AG10803 (cell line): ENCODE data around the gene LRRN2.

ENCODE experiments used
- DNase-seq: peaks from one replicate; pipeline ENCODE4 v3.0.0; 2010; ENCODE audit warnings: low read depth
- H3K4me3 ChIP-seq: 2 replicates; pipeline ENCODE4 v1.5.1; 2011; ENCODE audit warnings: mild to moderate bottlenecking, low read length, control low read depth
- TF ChIP-seq, protein P1 (sequence below): conservative IDR thresholded peaks from 2 replicates; pipeline ENCODE4 v1.5.1; 2011; ENCODE audit warnings: mild to moderate bottlenecking, low read length, control low read depth, inconsistent platforms

LRRN2 gene

DNA sequence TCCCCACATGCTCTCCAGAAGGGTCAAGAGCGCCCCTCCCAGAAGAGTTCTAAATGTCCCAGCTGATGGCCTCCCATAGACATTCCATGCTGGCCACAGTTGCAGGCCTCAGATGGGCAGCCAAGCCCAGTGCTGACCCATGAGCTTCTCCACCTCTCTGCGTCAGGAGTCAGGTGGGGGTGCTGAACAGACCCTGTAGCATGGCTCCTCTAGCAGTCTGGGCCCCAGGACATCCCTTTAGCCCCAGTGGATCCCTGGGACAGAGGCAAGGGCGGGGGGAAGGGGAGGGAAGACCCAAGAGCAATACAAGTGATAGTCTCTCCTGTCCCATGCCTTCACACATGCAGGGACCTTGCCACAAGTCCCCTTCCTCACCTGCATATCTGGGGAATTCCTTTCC lies 56.7 kb downstream of the LRRN2 start:
- DNase-seq: no peak
- TF ChIP-seq, protein P1, sequence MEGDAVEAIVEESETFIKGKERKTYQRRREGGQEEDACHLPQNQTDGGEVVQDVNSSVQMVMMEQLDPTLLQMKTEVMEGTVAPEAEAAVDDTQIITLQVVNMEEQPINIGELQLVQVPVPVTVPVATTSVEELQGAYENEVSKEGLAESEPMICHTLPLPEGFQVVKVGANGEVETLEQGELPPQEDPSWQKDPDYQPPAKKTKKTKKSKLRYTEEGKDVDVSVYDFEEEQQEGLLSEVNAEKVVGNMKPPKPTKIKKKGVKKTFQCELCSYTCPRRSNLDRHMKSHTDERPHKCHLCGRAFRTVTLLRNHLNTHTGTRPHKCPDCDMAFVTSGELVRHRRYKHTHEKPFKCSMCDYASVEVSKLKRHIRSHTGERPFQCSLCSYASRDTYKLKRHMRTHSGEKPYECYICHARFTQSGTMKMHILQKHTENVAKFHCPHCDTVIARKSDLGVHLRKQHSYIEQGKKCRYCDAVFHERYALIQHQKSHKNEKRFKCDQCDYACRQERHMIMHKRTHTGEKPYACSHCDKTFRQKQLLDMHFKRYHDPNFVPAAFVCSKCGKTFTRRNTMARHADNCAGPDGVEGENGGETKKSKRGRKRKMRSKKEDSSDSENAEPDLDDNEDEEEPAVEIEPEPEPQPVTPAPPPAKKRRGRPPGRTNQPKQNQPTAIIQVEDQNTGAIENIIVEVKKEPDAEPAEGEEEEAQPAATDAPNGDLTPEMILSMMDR: no peak
- H3K4me3 ChIP-seq: no peak overlapping the region

DNA sequence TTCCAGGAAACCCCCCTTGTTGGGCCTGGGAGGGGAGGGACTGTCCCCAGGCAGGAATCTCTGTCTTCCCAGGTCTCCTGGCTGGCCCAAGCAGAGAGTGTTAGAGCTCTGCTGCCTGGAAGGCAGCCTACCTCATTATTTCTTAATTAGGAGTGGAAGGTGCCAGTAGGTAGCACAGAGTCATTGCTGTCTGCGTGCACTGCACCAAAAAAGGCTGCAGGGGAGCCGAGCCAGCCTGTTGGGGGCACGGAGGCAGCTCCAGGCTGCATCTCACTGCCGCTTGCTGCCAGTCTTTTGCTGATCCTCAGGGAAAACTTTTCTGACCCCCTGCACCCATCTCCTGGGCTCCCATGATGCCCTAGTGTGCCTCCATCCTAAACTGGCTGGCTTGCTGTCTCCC lies 58.1 kb downstream of the LRRN2 start:
- DNase-seq: no peak
- TF ChIP-seq, protein P1: no peak
- H3K4me3 ChIP-seq: no peak overlapping the region

DNA sequence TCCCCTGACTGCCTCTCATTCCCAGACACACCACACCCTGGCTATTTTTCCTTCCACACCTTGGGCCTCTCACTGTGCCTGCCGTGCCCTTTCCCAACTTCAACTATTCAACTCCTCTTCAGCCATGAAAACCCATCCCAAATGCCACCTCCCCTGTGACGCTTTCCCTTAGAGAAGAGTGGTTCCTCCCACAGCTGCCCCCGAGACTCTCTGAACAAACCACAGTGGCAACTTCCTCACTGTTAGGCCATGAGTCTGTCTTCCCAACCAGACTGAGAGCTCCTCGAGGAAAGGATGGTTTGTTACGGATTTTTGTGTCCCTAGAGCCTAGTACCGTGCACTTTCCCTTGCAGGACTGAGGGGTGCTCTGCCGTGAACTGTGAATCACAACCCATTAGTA lies 59.2 kb downstream of the LRRN2 start:
- DNase-seq: no peak
- H3K4me3 ChIP-seq: no peak overlapping the region
- TF ChIP-seq, protein P1: no peak

DNA sequence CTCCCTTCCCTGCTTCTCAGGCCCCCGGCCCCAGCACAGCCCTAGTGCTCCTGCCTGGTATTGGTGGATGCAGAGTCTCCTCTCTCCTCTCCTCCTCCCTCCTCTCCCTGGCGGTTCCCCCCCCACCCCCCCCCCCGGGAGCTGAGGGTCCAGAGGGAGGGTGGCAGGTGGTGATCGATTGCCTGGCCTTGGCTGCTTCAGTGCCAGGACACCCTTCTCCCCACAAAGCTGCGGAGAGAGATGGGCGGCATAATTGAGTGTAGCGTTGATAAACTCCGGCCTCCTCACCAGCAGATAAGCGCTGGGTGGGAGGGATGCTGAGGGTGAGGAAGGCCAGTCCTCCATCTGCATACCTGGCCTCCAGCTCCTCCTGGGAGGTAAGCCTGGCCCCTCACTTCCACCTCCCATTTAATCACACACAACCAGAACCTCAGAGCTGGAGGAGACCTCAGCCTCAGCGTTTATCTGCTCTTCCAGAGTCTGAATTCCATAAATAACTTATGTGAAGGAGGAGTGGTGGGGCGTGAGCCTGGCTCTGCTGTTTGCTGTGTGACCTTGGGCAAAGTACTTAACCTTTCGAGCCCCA lies 60.8 kb downstream of the LRRN2 start:
- no peak for DNase-seq
- TF ChIP-seq, protein P1: no peak
- H3K4me3 ChIP-seq: no peak overlapping the region

DNA sequence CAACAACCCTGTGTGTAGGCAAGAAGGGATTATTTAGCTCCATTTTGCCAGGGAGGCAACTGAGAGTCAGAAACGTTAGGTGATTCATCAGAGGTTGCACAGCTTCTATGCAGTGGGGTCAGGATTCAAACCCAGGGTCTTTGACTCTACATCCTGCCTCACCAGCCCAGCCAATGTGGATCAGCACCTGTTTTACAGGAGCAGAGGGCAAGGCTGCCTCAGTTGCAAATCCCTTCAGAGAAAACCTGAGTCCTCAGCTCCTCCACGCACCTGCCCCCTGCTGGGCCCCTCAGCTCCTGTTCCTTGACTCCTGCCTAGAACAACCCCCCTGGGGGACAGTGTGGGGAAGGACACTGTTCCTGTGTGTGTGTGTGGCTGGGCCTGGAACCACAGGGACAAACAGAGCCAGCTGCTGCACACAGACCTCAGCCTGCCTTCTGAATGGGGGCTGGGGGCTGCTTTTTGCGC lies 61.6 kb downstream of the LRRN2 start:
- TF ChIP-seq, protein P1: no peak
- DNase-seq: no peak
- no peak overlapping the region for H3K4me3 ChIP-seq

DNA sequence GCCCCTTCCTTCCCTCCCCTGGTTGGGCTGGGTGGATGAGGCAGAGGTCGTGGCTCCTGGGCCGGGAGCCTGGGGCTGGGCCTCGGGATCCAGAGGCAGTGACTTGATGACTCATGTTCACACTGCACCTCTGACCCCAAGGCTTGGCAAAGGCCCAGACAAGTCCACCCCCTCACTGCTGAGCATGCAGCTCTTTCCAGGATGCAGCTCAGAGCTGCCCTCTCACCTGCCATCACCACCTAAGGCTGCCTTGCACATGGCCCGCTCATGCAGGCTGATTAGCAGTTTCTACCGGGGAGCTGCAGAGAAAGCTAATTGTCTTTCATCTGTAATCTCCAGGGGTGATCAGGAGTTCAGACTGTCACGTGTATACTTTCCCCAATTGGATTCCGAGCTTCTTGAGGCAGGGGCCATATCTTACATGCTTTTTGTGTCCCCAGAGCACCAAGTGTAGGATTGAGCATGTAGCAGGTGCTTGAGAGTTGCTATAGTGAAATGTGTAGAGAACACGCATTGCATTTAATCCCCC lies 62.1 kb downstream of the LRRN2 start:
- H3K4me3 ChIP-seq: no peak overlapping the region
- no peak for DNase-seq
- TF ChIP-seq, protein P1: no peak

DNA sequence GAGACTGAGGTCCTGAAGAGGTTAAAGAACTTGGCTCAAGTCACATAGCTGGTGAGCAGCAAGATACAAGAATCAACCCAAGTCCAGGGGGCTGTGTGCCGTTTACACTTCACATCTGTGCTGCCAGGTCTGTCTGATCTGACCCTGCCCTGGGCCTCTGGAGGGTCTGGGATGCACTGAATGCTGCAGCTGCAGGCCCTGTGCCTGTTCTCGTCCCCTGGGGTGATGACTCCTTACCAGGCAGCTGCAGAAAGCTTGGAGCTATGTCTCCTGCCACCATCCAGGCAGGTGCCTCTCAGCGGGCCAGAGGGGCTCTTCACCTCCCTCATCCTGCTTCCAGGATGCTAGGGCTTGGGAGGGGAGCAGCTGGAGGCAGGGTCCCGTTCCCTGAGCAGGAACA lies 63.5 kb downstream of the LRRN2 start:
- no peak for DNase-seq
- no peak overlapping the region for H3K4me3 ChIP-seq

More for the DNA sequence above, 63.5 kb downstream of the LRRN2 start:
- TF ChIP-seq, protein P1: no peak
